WTC11 (cell line): ENCODE measurements around the gene PTGR2. TPM values are rescaled to one million over a fixed set of nuclear protein-coding genes. Genes with fewer than 3 reads are reported as not detected.

Experiments
- ELF4 ChIP-seq: sonication (generic); formaldehyde crosslinking; IDR thresholded peaks from 2 replicates; pipeline ENCODE4 v1.8.1; 2022; ENCODE audit warnings: low read depth, mild to moderate bottlenecking, moderate library complexity, missing genetic modification reagents
- EMX1 ChIP-seq: fragments of 250-450 bp; sonication (Bioruptor Pico); IDR thresholded peaks from 2 replicates; pipeline ENCODE4 v1.8.0; 2021; ENCODE audit warnings: mild to moderate bottlenecking
- ETV6 ChIP-seq: sonication (generic); formaldehyde crosslinking; IDR thresholded peaks from 2 replicates; pipeline ENCODE4 v1.8.1; 2022; ENCODE audit warnings: mild to moderate bottlenecking, missing genetic modification reagents
- GTF2I ChIP-seq: fragments of 250-450 bp; sonication (Bioruptor Pico); conservative IDR thresholded peaks from 2 replicates; pipeline ENCODE4 v1.4.0; 2021; ENCODE audit warnings: mild to moderate bottlenecking
- JUN ChIP-seq: sonication (generic); formaldehyde crosslinking; IDR thresholded peaks from 2 replicates; pipeline ENCODE4 v1.8.0; 2023; ENCODE audit warnings: mild to moderate bottlenecking, missing genetic modification reagents
- MXD4 ChIP-seq: fragments of 250-450 bp; sonication (Bioruptor Pico); IDR thresholded peaks from 2 replicates; pipeline ENCODE4 v1.8.0; 2021; ENCODE audit warnings: mild to moderate bottlenecking, moderate library complexity, borderline replicate concordance
- NFE2L1 ChIP-seq: sonication (generic); formaldehyde crosslinking; IDR thresholded peaks from 2 replicates; pipeline ENCODE4 v1.8.1; 2023; ENCODE audit warnings: missing genetic modification reagents
- SMAD4 ChIP-seq: sonication (generic); formaldehyde crosslinking; IDR thresholded peaks from 2 replicates; pipeline ENCODE4 v1.8.0; 2022; ENCODE audit warnings: mild to moderate bottlenecking, missing genetic modification reagents
- TEAD1 ChIP-seq: sonication (generic); formaldehyde crosslinking; IDR thresholded peaks from 2 replicates; pipeline ENCODE4 v1.8.0; 2022; ENCODE audit warnings: mild to moderate bottlenecking, missing genetic modification reagents
- TEAD4 ChIP-seq: sonication (generic); formaldehyde crosslinking; IDR thresholded peaks from 2 replicates; pipeline ENCODE4 v1.8.0; 2022; ENCODE audit warnings: mild to moderate bottlenecking, missing genetic modification reagents
- ZNF232 ChIP-seq: sonication (generic); formaldehyde crosslinking; IDR thresholded peaks from 2 replicates; pipeline ENCODE4 v1.8.0; 2022; ENCODE audit warnings: mild to moderate bottlenecking, missing genetic modification reagents
- ZNF263 ChIP-seq: sonication (generic); formaldehyde crosslinking; IDR thresholded peaks from 2 replicates; pipeline ENCODE4 v1.8.1; 2022; ENCODE audit warnings: low read depth, mild to moderate bottlenecking, moderate library complexity, missing genetic modification reagents
- ZNF423 ChIP-seq: fragments of 250-450 bp; sonication (Bioruptor Pico); IDR thresholded peaks from 2 replicates; pipeline ENCODE4 v2.1.2; 2022; ENCODE audit warnings: mild to moderate bottlenecking, moderate library complexity
- total RNA-seq: library from RNA; stranded (reverse); gene quantifications from 3 replicates; pipeline ENCODE4 v1.2.3, GENCODE V29; 2021
- TF ChIP-seq, protein P1 (sequence below): fragments of 250-450 bp; sonication (Bioruptor Pico); IDR thresholded peaks from 2 replicates; pipeline ENCODE4 v1.9.0; 2021; ENCODE audit warnings: mild to moderate bottlenecking, borderline replicate concordance
- TF ChIP-seq, protein P2 (sequence below): sonication (generic); formaldehyde crosslinking; IDR thresholded peaks from 2 replicates; pipeline ENCODE4 v1.8.0; 2022; ENCODE audit warnings: mild to moderate bottlenecking, missing genetic modification reagents
- TF ChIP-seq, protein P3 (sequence below): sonication (generic); formaldehyde crosslinking; IDR thresholded peaks from 2 replicates; pipeline ENCODE4 v1.8.1; 2022; ENCODE audit warnings: mild to moderate bottlenecking, missing genetic modification reagents, moderate library complexity, borderline replicate concordance
- TF ChIP-seq, protein P4 (sequence below): fragments of 200-600 bp; IDR thresholded peaks from 2 replicates; pipeline ENCODE4 v1.8.0; 2022; ENCODE audit warnings: antibody characterized with exemption
- TF ChIP-seq, protein P5 (sequence below): sonication (generic); formaldehyde crosslinking; IDR thresholded peaks from 2 replicates; pipeline ENCODE4 v1.8.0; 2022; ENCODE audit warnings: mild to moderate bottlenecking, missing genetic modification reagents
- TF ChIP-seq, protein P6 (sequence below): sonication (generic); formaldehyde crosslinking; IDR thresholded peaks from 2 replicates; pipeline ENCODE4 v1.8.0; 2023; ENCODE audit warnings: missing genetic modification reagents
- TF ChIP-seq, protein P7 (sequence below): sonication (generic); formaldehyde crosslinking; IDR thresholded peaks from 2 replicates; pipeline ENCODE4 v1.8.0; 2023; ENCODE audit warnings: mild to moderate bottlenecking, missing genetic modification reagents
- TF ChIP-seq, protein P8 (sequence below): fragments of 250-450 bp; sonication (Bioruptor Pico); IDR thresholded peaks from 2 replicates; pipeline ENCODE4 v1.8.0; 2021; ENCODE audit warnings: mild to moderate bottlenecking

Gene PTGR2
- total RNA-seq, 1 experiment from 2014 or later = 20.7 TPM

DNA sequence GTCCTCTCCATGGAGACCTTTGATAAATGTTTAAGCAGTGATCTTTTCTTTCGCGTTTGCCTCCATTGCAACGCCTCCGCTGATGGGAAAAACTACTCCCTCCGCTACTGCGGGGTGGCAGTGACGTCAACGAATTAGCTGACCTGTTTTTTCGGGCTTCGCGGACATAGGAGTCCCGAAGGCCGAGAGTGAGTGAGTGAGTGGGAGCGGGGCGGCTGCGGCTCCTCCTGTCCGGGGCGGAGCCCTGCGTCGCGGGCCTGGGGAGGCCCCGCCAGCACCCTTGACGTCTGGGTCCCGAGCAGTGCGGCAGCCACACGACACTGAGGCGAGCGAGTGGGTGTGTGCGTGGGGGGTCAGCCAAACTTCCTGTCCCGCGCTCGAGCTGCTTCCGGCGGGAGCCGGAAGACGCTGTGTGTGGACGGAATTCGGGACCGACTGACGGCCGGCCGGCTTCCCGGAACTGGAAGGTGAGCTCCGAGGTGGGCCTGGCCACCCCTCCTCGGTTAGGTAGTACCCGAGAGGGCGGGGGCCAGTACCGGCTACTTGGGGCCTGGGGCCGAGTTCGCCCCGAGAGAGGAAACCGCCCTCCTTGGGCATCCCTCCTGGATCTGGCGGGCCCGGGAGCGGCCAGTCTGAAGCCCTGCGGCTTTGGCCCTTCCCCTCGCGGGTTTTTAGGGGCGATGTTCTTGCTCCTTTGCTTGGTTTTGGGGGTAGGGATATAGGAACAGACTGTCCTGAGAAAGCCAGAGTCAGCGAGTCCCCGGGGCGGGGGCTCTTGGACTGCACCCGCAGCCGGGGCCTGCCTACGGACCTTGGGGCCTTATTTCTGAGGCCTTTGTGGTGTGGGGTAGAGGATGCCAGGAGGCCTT, 35.1 kb downstream of the PTGR2 start, which contains the start of gene ZNF410 (continued):
- TF ChIP-seq, protein P1, sequence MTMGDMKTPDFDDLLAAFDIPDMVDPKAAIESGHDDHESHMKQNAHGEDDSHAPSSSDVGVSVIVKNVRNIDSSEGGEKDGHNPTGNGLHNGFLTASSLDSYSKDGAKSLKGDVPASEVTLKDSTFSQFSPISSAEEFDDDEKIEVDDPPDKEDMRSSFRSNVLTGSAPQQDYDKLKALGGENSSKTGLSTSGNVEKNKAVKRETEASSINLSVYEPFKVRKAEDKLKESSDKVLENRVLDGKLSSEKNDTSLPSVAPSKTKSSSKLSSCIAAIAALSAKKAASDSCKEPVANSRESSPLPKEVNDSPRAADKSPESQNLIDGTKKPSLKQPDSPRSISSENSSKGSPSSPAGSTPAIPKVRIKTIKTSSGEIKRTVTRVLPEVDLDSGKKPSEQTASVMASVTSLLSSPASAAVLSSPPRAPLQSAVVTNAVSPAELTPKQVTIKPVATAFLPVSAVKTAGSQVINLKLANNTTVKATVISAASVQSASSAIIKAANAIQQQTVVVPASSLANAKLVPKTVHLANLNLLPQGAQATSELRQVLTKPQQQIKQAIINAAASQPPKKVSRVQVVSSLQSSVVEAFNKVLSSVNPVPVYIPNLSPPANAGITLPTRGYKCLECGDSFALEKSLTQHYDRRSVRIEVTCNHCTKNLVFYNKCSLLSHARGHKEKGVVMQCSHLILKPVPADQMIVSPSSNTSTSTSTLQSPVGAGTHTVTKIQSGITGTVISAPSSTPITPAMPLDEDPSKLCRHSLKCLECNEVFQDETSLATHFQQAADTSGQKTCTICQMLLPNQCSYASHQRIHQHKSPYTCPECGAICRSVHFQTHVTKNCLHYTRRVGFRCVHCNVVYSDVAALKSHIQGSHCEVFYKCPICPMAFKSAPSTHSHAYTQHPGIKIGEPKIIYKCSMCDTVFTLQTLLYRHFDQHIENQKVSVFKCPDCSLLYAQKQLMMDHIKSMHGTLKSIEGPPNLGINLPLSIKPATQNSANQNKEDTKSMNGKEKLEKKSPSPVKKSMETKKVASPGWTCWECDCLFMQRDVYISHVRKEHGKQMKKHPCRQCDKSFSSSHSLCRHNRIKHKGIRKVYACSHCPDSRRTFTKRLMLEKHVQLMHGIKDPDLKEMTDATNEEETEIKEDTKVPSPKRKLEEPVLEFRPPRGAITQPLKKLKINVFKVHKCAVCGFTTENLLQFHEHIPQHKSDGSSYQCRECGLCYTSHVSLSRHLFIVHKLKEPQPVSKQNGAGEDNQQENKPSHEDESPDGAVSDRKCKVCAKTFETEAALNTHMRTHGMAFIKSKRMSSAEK = no peak
- TF ChIP-seq MXD4 (no peak), SMAD4 (no peak), EMX1 (CRISPR knock-in tag) (no peak), ZNF232 (CRISPR knock-in tag) (no peak), TEAD4 (CRISPR knock-in tag) (no peak), ZNF263 (CRISPR knock-in tag) (no peak), ELF4 (CRISPR knock-in tag) (no peak), GTF2I (CRISPR knock-in tag) (no peak), ZNF423 (CRISPR knock-in tag) (peak; percentile 11; the same call in 1 of the 2 replicates), NFE2L1 (CRISPR knock-in tag) (0 out of 2 replicates have a peak, but pooled peaks have one; percentile 32), TEAD1 (CRISPR knock-in tag) (peak; percentile 91), ETV6 (CRISPR knock-in tag) (peak; percentile 100), JUN (CRISPR knock-in tag) (no peak)
- TF ChIP-seq, protein P2, sequence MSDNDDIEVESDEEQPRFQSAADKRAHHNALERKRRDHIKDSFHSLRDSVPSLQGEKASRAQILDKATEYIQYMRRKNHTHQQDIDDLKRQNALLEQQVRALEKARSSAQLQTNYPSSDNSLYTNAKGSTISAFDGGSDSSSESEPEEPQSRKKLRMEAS = peak; percentile 85
- TF ChIP-seq, protein P3, sequence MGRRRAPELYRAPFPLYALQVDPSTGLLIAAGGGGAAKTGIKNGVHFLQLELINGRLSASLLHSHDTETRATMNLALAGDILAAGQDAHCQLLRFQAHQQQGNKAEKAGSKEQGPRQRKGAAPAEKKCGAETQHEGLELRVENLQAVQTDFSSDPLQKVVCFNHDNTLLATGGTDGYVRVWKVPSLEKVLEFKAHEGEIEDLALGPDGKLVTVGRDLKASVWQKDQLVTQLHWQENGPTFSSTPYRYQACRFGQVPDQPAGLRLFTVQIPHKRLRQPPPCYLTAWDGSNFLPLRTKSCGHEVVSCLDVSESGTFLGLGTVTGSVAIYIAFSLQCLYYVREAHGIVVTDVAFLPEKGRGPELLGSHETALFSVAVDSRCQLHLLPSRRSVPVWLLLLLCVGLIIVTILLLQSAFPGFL = no peak
- TF ChIP-seq, protein P4, sequence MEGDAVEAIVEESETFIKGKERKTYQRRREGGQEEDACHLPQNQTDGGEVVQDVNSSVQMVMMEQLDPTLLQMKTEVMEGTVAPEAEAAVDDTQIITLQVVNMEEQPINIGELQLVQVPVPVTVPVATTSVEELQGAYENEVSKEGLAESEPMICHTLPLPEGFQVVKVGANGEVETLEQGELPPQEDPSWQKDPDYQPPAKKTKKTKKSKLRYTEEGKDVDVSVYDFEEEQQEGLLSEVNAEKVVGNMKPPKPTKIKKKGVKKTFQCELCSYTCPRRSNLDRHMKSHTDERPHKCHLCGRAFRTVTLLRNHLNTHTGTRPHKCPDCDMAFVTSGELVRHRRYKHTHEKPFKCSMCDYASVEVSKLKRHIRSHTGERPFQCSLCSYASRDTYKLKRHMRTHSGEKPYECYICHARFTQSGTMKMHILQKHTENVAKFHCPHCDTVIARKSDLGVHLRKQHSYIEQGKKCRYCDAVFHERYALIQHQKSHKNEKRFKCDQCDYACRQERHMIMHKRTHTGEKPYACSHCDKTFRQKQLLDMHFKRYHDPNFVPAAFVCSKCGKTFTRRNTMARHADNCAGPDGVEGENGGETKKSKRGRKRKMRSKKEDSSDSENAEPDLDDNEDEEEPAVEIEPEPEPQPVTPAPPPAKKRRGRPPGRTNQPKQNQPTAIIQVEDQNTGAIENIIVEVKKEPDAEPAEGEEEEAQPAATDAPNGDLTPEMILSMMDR = no peak
- TF ChIP-seq, protein P5, sequence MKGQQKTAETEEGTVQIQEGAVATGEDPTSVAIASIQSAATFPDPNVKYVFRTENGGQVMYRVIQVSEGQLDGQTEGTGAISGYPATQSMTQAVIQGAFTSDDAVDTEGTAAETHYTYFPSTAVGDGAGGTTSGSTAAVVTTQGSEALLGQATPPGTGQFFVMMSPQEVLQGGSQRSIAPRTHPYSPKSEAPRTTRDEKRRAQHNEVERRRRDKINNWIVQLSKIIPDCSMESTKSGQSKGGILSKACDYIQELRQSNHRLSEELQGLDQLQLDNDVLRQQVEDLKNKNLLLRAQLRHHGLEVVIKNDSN (CRISPR knock-in tag) = peak; percentile 44; the same call in 1 of the 2 replicates
- TF ChIP-seq, protein P6, sequence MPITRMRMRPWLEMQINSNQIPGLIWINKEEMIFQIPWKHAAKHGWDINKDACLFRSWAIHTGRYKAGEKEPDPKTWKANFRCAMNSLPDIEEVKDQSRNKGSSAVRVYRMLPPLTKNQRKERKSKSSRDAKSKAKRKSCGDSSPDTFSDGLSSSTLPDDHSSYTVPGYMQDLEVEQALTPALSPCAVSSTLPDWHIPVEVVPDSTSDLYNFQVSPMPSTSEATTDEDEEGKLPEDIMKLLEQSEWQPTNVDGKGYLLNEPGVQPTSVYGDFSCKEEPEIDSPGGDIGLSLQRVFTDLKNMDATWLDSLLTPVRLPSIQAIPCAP (CRISPR knock-in tag) = no peak
- TF ChIP-seq, protein P7, sequence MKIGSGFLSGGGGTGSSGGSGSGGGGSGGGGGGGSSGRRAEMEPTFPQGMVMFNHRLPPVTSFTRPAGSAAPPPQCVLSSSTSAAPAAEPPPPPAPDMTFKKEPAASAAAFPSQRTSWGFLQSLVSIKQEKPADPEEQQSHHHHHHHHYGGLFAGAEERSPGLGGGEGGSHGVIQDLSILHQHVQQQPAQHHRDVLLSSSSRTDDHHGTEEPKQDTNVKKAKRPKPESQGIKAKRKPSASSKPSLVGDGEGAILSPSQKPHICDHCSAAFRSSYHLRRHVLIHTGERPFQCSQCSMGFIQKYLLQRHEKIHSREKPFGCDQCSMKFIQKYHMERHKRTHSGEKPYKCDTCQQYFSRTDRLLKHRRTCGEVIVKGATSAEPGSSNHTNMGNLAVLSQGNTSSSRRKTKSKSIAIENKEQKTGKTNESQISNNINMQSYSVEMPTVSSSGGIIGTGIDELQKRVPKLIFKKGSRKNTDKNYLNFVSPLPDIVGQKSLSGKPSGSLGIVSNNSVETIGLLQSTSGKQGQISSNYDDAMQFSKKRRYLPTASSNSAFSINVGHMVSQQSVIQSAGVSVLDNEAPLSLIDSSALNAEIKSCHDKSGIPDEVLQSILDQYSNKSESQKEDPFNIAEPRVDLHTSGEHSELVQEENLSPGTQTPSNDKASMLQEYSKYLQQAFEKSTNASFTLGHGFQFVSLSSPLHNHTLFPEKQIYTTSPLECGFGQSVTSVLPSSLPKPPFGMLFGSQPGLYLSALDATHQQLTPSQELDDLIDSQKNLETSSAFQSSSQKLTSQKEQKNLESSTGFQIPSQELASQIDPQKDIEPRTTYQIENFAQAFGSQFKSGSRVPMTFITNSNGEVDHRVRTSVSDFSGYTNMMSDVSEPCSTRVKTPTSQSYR (CRISPR knock-in tag) = no peak; the same call in 1 of the 2 replicates
- TF ChIP-seq, protein P8, sequence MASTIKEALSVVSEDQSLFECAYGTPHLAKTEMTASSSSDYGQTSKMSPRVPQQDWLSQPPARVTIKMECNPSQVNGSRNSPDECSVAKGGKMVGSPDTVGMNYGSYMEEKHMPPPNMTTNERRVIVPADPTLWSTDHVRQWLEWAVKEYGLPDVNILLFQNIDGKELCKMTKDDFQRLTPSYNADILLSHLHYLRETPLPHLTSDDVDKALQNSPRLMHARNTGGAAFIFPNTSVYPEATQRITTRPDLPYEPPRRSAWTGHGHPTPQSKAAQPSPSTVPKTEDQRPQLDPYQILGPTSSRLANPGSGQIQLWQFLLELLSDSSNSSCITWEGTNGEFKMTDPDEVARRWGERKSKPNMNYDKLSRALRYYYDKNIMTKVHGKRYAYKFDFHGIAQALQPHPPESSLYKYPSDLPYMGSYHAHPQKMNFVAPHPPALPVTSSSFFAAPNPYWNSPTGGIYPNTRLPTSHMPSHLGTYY = 0 out of 2 replicates have a peak, but pooled peaks have one; percentile 43
